Body of pancreas (tissue), 4 donors: ENCODE results near the gene SIM1.

Experiments used
- POLR2A ChIP-seq, 3 donors: fragments of 450-650 bp; IDR thresholded peaks; one replicate each; pipeline ENCODE4 v1.6.1; 2016; ENCODE audit warnings: antibody characterized with exemption in 3 of 3, mild to moderate bottlenecking in 2 of 3
- TF ChIP-seq, protein P1 (sequence below), 7 experiments: fragments of 450-650 bp in 4 of 7; fragments of 200-600 bp in 3 of 7; sonication (generic) in 3 of 7; IDR thresholded peaks; one replicate each; pipeline ENCODE4 v1.5.1; 2016 to 2019; ENCODE audit warnings: antibody characterized with exemption in 7 of 7

DNA sequence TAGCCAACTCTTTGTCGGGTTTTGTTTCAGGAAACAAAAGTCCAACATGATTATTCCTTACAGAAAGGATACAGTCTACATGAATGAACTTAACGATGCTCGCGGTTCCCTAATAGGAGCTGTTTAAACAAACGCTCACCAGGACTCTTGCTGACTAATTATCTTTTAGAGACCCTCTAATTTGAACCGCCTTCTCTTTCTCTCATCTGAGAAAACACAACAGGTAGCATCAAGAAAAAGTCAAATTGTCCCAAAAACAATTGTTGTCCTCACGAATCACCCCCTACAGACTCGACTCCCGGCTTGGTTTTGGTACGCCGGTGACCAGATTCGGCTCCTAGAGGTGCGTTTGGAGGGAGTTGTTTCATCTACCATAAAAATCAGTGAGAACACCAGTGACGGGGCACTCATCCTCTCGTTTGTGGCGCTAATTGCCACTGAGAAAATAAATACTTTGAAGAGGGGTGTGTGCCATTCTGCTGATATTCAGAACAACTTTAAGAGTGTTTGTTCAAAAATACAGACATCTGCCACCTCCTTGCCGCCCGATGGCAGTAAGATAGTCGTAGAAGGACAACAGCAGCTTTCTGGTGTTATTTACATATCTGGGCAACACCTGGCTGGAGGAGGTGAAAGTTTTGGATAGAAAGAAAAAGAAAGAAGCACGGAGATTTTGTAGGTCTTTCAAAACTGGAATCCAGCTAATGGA lies 1.1 kb upstream of the SIM1 start:
- TF ChIP-seq, protein P1, sequence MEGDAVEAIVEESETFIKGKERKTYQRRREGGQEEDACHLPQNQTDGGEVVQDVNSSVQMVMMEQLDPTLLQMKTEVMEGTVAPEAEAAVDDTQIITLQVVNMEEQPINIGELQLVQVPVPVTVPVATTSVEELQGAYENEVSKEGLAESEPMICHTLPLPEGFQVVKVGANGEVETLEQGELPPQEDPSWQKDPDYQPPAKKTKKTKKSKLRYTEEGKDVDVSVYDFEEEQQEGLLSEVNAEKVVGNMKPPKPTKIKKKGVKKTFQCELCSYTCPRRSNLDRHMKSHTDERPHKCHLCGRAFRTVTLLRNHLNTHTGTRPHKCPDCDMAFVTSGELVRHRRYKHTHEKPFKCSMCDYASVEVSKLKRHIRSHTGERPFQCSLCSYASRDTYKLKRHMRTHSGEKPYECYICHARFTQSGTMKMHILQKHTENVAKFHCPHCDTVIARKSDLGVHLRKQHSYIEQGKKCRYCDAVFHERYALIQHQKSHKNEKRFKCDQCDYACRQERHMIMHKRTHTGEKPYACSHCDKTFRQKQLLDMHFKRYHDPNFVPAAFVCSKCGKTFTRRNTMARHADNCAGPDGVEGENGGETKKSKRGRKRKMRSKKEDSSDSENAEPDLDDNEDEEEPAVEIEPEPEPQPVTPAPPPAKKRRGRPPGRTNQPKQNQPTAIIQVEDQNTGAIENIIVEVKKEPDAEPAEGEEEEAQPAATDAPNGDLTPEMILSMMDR (IDR thresholded peaks at IDR 0.05), result no peak
- TF ChIP-seq POLR2A (IDR thresholded peaks at IDR 0.05), result no peak
